HepG2 (cell line): Measurements from ENCODE around the gene DAPK3.

Experiments used
- ATF3 ChIP-seq: sonication (generic); formaldehyde crosslinking; IDR thresholded peaks from 2 replicates; pipeline ENCODE4 v1.4.0; 2020; ENCODE audit warnings: missing genetic modification reagents
- CBX2 ChIP-seq, 2 experiments: fragments of 200-600 bp in 1 of 2; sonication (generic); formaldehyde crosslinking in 1 of 2; IDR thresholded peaks; 2 replicates each; pipeline versions ENCODE4 v1.7.0 to v1.8.1; 2018 to 2022; ENCODE audit warnings: low read depth in 2 of 2, low read length in 1 of 2, mild to moderate bottlenecking in 1 of 2, missing genetic modification reagents in 1 of 2
- MIER2 ChIP-seq: IDR thresholded peaks from 2 replicates; pipeline ENCODE4 v1.6.1; 2016; ENCODE audit warnings: missing biosample characterization, missing genetic modification reagents
- MLLT10 ChIP-seq: sonication (generic); formaldehyde crosslinking; IDR thresholded peaks from 2 replicates; pipeline ENCODE4 v1.4.0; 2020; ENCODE audit warnings: missing genetic modification reagents
- PATZ1 ChIP-seq: sonication (generic); formaldehyde crosslinking; IDR thresholded peaks from 2 replicates; pipeline ENCODE4 v1.4.0; 2020; ENCODE audit warnings: missing genetic modification reagents
- TOE1 ChIP-seq: sonication (generic); formaldehyde crosslinking; IDR thresholded peaks from 2 replicates; pipeline ENCODE4 v1.4.0; 2020; ENCODE audit warnings: mild to moderate bottlenecking, missing genetic modification reagents

GRCh38 chr19:3978145-3978544 is 7.2 kb upstream of the DAPK3 start:
- TF ChIP-seq MLLT10 (no peak), TOE1 (CRISPR knock-in tag) (no peak), ATF3 (CRISPR knock-in tag) (no peak), CBX2 (IDR thresholded peaks at IDR 0.05; ENCODE audit: low read depth, low read length) (no peak), CBX2 (CRISPR knock-in tag; IDR thresholded peaks at IDR 0.05; ENCODE audit: low read depth) (no peak), MIER2 (CRISPR knock-in tag) (no peak), PATZ1 (CRISPR knock-in tag) (no peak)
